H9 (cell line): ENCODE measurements around the gene VSTM4. TPM values are rescaled to one million over a fixed set of nuclear protein-coding genes. Genes with fewer than 3 reads are reported as not detected.

Source experiments
- DNase-seq: peaks from one replicate; pipeline ENCODE4 v3.0.0-alpha.2; 2017
- H2AFZ ChIP-seq: one replicate; pipeline ENCODE4 v1.6.1; 2013; ENCODE audit warnings: mild to moderate bottlenecking, low read length, control low read depth, moderate library complexity
- H2AK5ac ChIP-seq: 2 replicates; pipeline ENCODE4 v1.6.1; 2013; ENCODE audit warnings: low read length, control low read depth, mixed read lengths; ENCODE audit not compliant: insufficient read length
- H2BK120ac ChIP-seq: one replicate; pipeline ENCODE4 v1.6.1; 2013; ENCODE audit warnings: low read depth, mild to moderate bottlenecking, low read length, control low read depth, inconsistent platforms; ENCODE audit not compliant: poor library complexity, severe bottlenecking
- H2BK12ac ChIP-seq: 2 replicates; pipeline ENCODE4 v1.6.1; 2013; ENCODE audit warnings: low read length, control low read depth, mixed read lengths, low read depth; ENCODE audit not compliant: insufficient read length
- H2BK15ac ChIP-seq: 2 replicates; pipeline ENCODE4 v1.6.1; 2013; ENCODE audit warnings: low read depth, low read length, control low read depth
- H2BK20ac ChIP-seq: one replicate; pipeline ENCODE4 v1.6.1; 2013; ENCODE audit warnings: low read depth, mild to moderate bottlenecking, low read length, control low read depth, inconsistent platforms; ENCODE audit not compliant: poor library complexity, severe bottlenecking
- H2BK5ac ChIP-seq: 2 replicates; pipeline ENCODE4 v1.6.1; 2013; ENCODE audit warnings: low read length, control low read depth, mixed read lengths; ENCODE audit not compliant: insufficient read length
- H3K14ac ChIP-seq: 2 replicates; pipeline ENCODE4 v1.6.1; 2013; ENCODE audit warnings: low read length, control low read depth; ENCODE audit not compliant: insufficient read depth
- H3K18ac ChIP-seq: 2 replicates; pipeline ENCODE4 v1.6.1; 2013; ENCODE audit warnings: low read depth, mild to moderate bottlenecking, mixed read lengths, low read length, control low read depth; ENCODE audit not compliant: insufficient read length
- H3K23ac ChIP-seq: 2 replicates; pipeline ENCODE4 v1.6.1; 2013; ENCODE audit warnings: low read length, control low read depth, mixed read lengths, low read depth; ENCODE audit not compliant: insufficient read length
- H3K23me2 ChIP-seq: 2 replicates; pipeline ENCODE4 v1.6.1; 2013; ENCODE audit warnings: low read depth, mild to moderate bottlenecking, mixed read lengths, low read length, control low read depth; ENCODE audit not compliant: insufficient read length, poor library complexity, severe bottlenecking
- H3K27ac ChIP-seq: 2 replicates; pipeline ENCODE4 v1.5.1; 2013; ENCODE audit warnings: low read length, control low read depth, mixed read lengths, low read depth; ENCODE audit not compliant: insufficient read length
- H3K27me3 ChIP-seq: 2 replicates; pipeline ENCODE4 v1.6.1; 2013; ENCODE audit warnings: low read length, control low read depth, inconsistent platforms; ENCODE audit not compliant: insufficient read depth
- H3K4ac ChIP-seq: 2 replicates; pipeline ENCODE4 v1.6.1; 2013; ENCODE audit warnings: low read depth, mild to moderate bottlenecking, control low read depth, inconsistent platforms, low read length, moderate library complexity
- H3K4me1 ChIP-seq: 2 replicates; pipeline ENCODE4 v1.6.1; 2013; ENCODE audit warnings: low read length, control low read depth, inconsistent platforms; ENCODE audit not compliant: insufficient read depth
- H3K4me2 ChIP-seq: 2 replicates; pipeline ENCODE4 v1.6.1; 2013; ENCODE audit warnings: low read length, control low read depth, mixed read lengths; ENCODE audit not compliant: insufficient read length, insufficient read depth
- H3K56ac ChIP-seq: 2 replicates; pipeline ENCODE4 v1.6.1; 2013; ENCODE audit warnings: low read depth, mild to moderate bottlenecking, mixed read lengths, low read length, control low read depth; ENCODE audit not compliant: insufficient read length
- H3K79me1 ChIP-seq: 2 replicates; pipeline ENCODE4 v1.6.1; 2013; ENCODE audit warnings: low read depth, mild to moderate bottlenecking, moderate library complexity, low read length, control low read depth, inconsistent platforms; ENCODE audit not compliant: insufficient read depth, poor library complexity, severe bottlenecking
- H3K79me2 ChIP-seq: 2 replicates; pipeline ENCODE4 v1.6.1; 2013; ENCODE audit warnings: low read length, control low read depth, inconsistent platforms; ENCODE audit not compliant: insufficient read depth
- H3K9ac ChIP-seq: 2 replicates; pipeline ENCODE4 v1.6.1; 2013; ENCODE audit warnings: low read length, control low read depth, mixed read lengths; ENCODE audit not compliant: insufficient read length; ENCODE audit errors: extremely low read depth
- H3K9me3 ChIP-seq: one replicate; pipeline ENCODE4 v1.6.1; 2013; ENCODE audit warnings: low read depth, low read length, inconsistent platforms; ENCODE audit not compliant: control insufficient read depth
- H3T11ph ChIP-seq: one replicate; pipeline ENCODE4 v1.6.1; 2013; ENCODE audit warnings: mild to moderate bottlenecking, low read length, control low read depth, inconsistent platforms
- H4K20me1 ChIP-seq: one replicate; pipeline ENCODE4 v1.6.1; 2013; ENCODE audit not compliant: control insufficient read depth, insufficient read length, insufficient read depth
- H4K5ac ChIP-seq: 2 replicates; pipeline ENCODE4 v1.6.1; 2013; ENCODE audit warnings: low read depth, mild to moderate bottlenecking, mixed read lengths, low read length, control low read depth; ENCODE audit not compliant: insufficient read length
- H4K8ac ChIP-seq: replicated peaks from 2 replicates; pipeline ENCODE4 v1.6.1; 2013; ENCODE audit warnings: low read length, control low read depth, mixed read lengths, low read depth; ENCODE audit not compliant: insufficient read length
- H4K91ac ChIP-seq: 2 replicates; pipeline ENCODE4 v1.6.1; 2013; ENCODE audit warnings: low read depth, mild to moderate bottlenecking, moderate library complexity, mixed read lengths, low read length, control low read depth; ENCODE audit not compliant: insufficient read length
- H3K27ac Mint-ChIP-seq, 3 experiments: 2 replicates in 2 of 3; 3 replicates in 1 of 3; pipeline ENCODE4 v1.8.0; 2020 to 2021; ENCODE audit warnings: mixed read lengths in 3 of 3, mild to moderate bottlenecking in 1 of 3, moderate library complexity in 1 of 3
- H3K27me3 Mint-ChIP-seq: 2 replicates; pipeline ENCODE4 v1.8.0; 2021; ENCODE audit warnings: low read depth, mild to moderate bottlenecking, moderate library complexity, mixed read lengths
- H3K36me3 Mint-ChIP-seq, 3 experiments: 2 replicates in 2 of 3; 3 replicates in 1 of 3; pipeline ENCODE4 v1.8.0; 2020 to 2021; ENCODE audit warnings: low read depth in 3 of 3, mixed read lengths in 3 of 3; ENCODE audit not compliant: insufficient read depth in 1 of 3
- H3K4me1 Mint-ChIP-seq, 2 experiments: 2 replicates each; pipeline ENCODE4 v1.8.0; 2020; ENCODE audit warnings: mixed read lengths in 2 of 2
- H3K4me3 Mint-ChIP-seq, 2 experiments: 2 replicates in 1 of 2; 3 replicates in 1 of 2; pipeline ENCODE4 v1.8.0; 2020 to 2021; ENCODE audit warnings: mild to moderate bottlenecking in 2 of 2, mixed read lengths in 2 of 2, moderate library complexity in 1 of 2
- H3K9me3 Mint-ChIP-seq, 2 experiments: 2 replicates in 1 of 2; 3 replicates in 1 of 2; pipeline ENCODE4 v1.8.0; 2020; ENCODE audit warnings: mild to moderate bottlenecking in 2 of 2, mixed read lengths in 2 of 2, moderate library complexity in 1 of 2
- WGBS: extraction: QIAGEN DNeasy Blood & Tissue Kit; methylation state at CpG from one replicate; pipeline ENCODE4 v1.1.7; 2013; ENCODE audit warnings: missing lambda C conversion rate, low lambda C conversion rate, mixed read lengths; ENCODE audit not compliant: insufficient read length; ENCODE audit errors: extremely low coverage; 5-methylcytosine and 5-hydroxymethylcytosine counted together
- total RNA-seq: library from RNA; stranded (reverse); gene quantifications from 2 replicates; pipeline ENCODE4 v1.2.1, GENCODE V29; 2021
- TF ChIP-seq, protein P1 (sequence below): fragments of 200-600 bp; sonication (generic); conservative IDR thresholded peaks from 3 replicates; pipeline ENCODE4 v1.8.0; 2021; ENCODE audit warnings: antibody characterized with exemption, mild to moderate bottlenecking

The VSTM4 gene
- total RNA-seq, 1 experiment from 2014 or later: 0.44 TPM

DNA sequence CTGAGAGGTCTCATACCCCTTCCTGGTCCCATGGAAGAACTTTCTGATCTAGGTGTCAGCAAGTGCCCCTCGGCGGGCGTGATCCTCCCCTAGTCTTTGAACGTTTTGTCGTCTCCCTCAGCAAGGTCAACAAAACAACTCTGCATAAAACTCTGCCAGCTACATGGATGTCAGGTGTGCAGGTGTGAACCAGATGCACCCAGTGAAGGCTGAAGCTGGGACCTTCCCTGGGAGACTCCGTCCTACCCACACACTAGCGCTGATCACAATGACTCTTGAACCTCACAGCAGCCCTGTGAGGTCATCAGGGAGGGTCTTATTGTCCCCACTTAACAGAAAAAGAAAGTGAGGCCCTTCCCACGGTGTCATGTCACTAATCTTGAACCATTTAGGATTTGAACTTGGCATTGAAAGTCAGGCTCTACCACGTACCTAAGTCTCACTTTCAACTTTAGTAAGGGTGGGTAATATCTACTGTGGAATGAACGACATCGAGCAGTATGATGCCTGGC, 68.1 kb downstream of the VSTM4 start:
- no peak for DNase-seq
- Histone ChIP-seq H2BK15ac (no peak overlapping the region), H2AK5ac (no peak overlapping the region), H3K79me2 (no peaks in the 10 kb centered on the region), H2BK120ac (no peak overlapping the region), H4K8ac (no peak overlapping the region), H3K79me1 (no peaks in the 10 kb centered on the region), H4K5ac (no peak overlapping the region), H4K91ac (no peak overlapping the region), H3K27me3 (no peaks in the 10 kb centered on the region), H4K20me1 (no peaks in the 10 kb centered on the region), H3K9me3 (no peaks in the 10 kb centered on the region), H3K56ac (no peak overlapping the region), H2AFZ (no peak overlapping the region), H3K23me2 (no peaks in the 10 kb centered on the region), H3K27ac (no peak overlapping the region), H2BK5ac (no peak overlapping the region), H2BK12ac (no peak overlapping the region), H3K18ac (no peak overlapping the region), H3K4me2 (no peak overlapping the region), H3T11ph (no peak overlapping the region), H3K23ac (no peak overlapping the region), H3K4ac (no peak overlapping the region), H3K14ac (no peak overlapping the region), H3K9ac (no peak overlapping the region), H3K4me1 (peaks cover 6% of the 10 kb centered on the region; the same call in 1 of the 2 replicates), H2BK20ac (no peak overlapping the region)
- Mint-ChIP-seq H3K36me3 (0 out of 7 replicates have a peak, but pooled peaks cover 0 to 4% (median 0%) of the 10 kb centered on the region in 3 experiments), H3K4me3 (no peak overlapping the region), H3K4me1 (peaks cover 11% of the 10 kb centered on the region in 2 experiments), H3K27ac (no peak overlapping the region), H3K9me3 (no peaks in the 10 kb centered on the region), H3K27me3 (peaks cover 3% of the 10 kb centered on the region; the same call in 1 of the 2 replicates)
- WGBS: no CpG with 5 or more reads among the region's 11 CpGs
- TF ChIP-seq, protein P1, sequence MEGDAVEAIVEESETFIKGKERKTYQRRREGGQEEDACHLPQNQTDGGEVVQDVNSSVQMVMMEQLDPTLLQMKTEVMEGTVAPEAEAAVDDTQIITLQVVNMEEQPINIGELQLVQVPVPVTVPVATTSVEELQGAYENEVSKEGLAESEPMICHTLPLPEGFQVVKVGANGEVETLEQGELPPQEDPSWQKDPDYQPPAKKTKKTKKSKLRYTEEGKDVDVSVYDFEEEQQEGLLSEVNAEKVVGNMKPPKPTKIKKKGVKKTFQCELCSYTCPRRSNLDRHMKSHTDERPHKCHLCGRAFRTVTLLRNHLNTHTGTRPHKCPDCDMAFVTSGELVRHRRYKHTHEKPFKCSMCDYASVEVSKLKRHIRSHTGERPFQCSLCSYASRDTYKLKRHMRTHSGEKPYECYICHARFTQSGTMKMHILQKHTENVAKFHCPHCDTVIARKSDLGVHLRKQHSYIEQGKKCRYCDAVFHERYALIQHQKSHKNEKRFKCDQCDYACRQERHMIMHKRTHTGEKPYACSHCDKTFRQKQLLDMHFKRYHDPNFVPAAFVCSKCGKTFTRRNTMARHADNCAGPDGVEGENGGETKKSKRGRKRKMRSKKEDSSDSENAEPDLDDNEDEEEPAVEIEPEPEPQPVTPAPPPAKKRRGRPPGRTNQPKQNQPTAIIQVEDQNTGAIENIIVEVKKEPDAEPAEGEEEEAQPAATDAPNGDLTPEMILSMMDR: no peak
